GM21515 (cell line): Measurements from ENCODE around the gene RPS10.
"Not testable (repeated sequence)": the region's sequence is repeated elsewhere in the genome, so short reads cannot be mapped to it uniquely, and the experiment has no call there.

Source experiments
- ATAC-seq: cut with Tn5 transposase; IDR thresholded peaks from one replicate; pipeline ENCODE4 v1.9.1; 2021; ENCODE audit not compliant: unreplicated experiment

Gene RPS10

GRCh38 chr6:34393966-34394305, 31.9 kb downstream of the RPS10 start:
- no peak for ATAC-seq

DNA sequence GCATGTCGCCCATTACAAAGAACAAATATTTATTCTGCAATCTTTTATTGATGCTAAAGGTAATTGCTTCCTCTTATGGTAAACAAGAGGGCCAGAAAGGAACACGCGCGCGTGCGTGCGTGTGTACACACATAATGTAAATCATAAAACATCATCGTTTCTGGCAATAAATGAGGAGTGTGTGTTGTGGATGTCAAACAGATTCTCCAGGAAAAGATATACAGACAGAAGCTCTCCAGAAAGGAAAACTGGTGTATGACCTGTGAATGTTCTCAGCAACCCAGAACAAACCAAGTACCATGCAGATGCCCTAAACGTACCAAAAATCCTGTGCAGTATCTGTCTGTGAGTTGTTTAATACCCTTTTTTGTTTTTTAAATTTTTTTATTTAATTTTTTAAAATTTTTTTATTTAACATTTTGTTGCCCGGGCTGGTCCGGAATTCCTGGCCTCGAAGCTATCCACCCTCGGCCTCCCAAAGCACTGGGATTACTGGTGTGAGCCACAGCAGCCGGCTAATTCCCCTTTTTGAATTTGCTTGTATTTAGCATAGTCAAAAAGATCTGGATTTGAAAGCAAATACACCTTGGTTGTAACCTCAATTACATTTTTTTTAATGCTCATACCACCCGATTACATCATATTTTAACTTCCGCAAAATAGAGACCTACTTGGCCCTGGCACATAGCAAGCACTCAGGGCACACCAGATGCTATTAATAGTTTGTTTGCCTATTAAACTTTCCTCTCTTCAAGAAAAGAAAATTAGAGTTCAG, 32.5 kb downstream of the RPS10 start:
- no peak for ATAC-seq

- ATAC-seq, result peak; percentile 88
These were observed 33.2 kb downstream of the RPS10 start, which contains the start of gene NUDT3 for GRCh38 chr6:34392497-34393190. NUDT3 (minus strand) TSS chr6:34392669; CDS start chr6:34392362, 307 bp downstream.

- ATAC-seq, result peak; percentile 24
These were observed 33.9 kb downstream of the RPS10 start for GRCh38 chr6:34391786-34392496.

DNA sequence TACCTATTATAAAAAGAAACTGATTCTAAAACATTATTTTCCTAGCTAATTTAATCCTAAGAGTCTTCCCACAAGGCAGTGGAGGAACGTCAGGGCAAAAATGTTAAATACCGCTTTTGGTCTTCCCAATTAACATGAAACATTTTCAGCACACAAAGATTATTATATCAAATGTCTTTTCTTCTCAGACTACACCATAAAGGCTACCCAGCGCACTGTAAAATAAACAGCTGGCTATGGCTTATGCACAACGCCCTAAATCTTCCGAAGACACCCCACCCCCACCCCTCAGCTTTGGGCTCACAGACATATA, 34.4 kb downstream of the RPS10 start:
- no peak for ATAC-seq

- no peak for ATAC-seq
These were observed 35.1 kb downstream of the RPS10 start for GRCh38 chr6:34390531-34391472.

GRCh38 chr6:34389034-34389433, 36.8 kb downstream of the RPS10 start:
- no peak for ATAC-seq

- ATAC-seq, result no peak
These were observed 37.4 kb downstream of the RPS10 start for GRCh38 chr6:34388421-34388820.

DNA sequence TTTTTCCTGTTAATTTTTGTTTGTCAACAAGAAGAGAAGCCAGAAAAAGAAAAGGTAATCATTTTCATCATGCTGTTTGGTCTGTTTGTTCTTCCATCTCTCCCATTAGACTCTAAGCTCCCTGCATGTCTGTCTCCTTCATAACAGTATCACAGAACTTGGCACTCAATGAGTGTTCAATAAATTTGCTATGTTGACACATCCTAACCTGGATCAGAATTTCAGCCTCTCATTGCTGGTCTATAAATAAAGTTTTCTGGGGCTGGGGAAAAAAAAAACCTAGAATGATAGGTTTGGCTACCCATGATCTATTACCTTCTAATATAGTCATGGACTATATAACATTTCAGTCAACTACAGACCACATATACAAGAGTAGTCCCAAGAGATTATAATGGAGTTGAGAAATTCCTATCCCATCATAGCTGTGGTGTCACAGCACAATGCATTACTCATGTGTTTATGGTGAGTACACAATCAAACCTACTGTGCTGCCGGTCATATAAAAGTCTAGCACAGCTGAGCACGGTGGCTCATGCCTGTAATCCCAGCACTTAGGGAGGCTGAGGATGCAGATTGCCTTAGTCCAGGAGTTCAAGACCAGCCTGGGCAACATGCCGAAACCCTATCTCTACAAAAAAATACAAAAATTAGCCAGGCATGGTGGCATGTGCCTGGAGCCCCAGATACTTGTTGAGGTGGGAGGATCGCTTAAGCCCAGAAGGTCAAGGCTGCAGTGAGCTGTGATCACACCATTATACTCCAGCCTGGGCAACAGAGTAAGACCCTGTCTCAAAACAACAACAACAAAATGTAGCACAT, 39.3 kb downstream of the RPS10 start:
- no peak for ATAC-seq

DNA sequence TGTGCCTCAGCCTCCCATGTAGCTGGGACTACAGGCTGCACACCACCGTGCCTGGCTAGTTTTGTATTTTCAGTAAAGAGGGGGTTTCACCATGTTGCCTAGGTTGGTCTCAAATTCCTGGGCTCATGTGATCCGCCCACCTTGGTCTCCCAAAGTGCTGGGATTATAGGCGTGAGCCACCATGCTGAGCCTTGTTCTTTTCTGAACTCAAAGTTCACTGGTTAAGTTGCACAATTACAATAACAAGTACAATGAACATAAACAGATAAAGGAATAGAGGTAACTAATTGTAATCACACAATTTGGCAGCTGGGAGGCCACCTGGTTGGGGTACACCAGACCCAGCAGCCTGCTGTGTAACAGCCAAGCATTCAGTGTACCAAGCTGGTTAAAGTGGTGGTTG, 40.1 kb downstream of the RPS10 start:
- ATAC-seq, result no peak

DNA sequence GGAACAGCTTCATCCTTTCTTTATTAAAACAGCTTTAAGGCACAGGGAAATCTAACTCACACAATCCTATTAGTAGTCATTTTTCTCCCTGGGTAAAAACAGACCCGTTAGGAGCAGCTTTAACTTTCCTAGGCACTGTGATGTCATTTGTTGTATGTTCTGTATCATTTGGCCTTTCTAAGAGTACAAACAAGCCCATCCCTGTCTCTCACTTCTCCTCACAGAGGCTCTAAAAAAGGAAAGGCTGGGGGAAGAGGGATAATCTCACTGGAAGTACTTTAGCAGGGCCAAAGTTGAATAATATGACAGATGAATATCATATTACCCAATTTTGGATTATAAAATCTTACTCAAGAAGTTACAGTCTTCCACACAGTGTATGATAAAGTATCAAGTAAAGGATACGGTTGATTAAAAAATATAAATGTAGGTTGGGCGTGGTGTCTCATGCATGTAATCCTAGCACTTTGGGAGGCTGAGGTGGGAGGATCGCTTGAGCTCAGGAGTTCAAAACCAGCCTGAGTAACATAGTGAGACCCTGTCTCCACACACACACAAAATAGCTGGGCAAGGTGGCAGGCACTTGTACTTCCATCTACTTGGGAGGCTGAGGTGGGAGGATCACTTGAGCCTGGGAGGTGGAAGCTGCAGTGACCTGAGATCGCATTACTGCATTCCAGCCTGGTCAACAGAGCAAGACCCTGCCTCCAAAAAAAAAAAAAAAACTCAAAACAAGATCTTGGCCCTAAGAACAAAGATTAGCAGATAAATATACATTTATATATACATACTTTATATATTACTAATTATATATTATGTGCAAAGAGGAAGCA, 41.3 kb downstream of the RPS10 start:
- no peak for ATAC-seq

- ATAC-seq, result no peak
These were observed 42.1 kb downstream of the RPS10 start for GRCh38 chr6:34383656-34384320.

GRCh38 chr6:34383161-34383631, 42.7 kb downstream of the RPS10 start:
- no peak for ATAC-seq

- no peak for ATAC-seq
These were observed 44.8 kb downstream of the RPS10 start for GRCh38 chr6:34381081-34381480.

GRCh38 chr6:34378470-34378869, 47.4 kb downstream of the RPS10 start:
- ATAC-seq, result no peak

GRCh38 chr6:34377984-34378383, 47.9 kb downstream of the RPS10 start:
- ATAC-seq, result no peak

DNA sequence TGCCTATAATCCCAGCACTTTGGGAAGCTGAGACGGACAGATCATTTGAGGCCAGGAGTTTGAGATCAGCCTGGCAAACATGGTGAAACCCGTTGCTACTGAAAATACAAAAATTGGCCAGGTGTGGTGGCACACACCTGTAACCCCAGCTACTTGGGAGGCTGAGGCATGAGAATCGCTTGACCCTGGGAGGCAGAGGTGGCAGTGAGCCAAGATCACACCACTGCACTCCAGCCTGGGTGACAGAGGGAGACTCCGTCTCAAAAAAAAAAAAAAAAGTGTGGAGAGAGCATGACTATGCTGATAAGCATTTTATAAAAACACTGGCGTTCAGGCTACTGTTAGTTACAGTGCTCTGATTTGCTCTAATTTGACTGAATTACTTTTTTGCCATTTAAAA, 48.3 kb downstream of the RPS10 start:
- not testable (repeated sequence) for ATAC-seq

DNA sequence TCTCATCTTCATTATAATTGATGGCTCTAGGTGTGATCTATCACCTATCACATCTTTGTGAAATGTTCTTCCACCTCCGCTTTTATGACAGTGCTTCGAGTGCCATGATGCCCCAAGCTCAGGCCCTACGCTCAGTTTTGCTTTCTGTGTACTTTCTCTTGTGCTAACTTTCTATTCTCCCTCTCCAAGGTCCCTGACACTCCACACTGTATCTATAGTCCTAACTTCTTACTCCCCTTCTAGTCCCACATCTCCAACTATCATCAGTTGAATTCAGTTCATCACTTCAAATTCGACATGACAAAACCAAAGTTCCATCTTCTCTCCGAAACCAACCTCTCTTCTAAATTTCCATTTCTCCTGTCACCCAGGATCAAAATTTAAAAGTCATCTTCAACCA, 50.0 kb downstream of the RPS10 start:
- ATAC-seq, result no peak

DNA sequence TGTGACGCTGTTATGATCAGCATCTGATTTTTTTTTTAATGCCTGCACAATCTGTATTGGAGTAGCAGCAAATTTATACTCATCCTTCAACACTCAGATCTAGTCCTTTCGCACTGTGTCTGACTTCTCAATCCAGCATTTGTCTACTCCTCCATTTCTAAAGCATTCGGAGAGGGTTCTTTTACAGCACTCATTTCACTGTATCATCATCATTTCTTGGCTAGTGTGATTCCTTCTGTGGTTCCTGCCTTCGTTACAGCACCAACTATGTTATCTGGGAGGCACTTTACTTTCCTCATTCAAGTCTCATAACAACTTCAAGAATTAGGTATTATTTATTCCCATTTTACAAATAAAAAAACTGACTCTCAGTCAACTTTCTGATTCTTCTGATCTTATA, 51.4 kb downstream of the RPS10 start:
- ATAC-seq, result no peak
